SU-DHL-6 (cell line): ENCODE measurements around the gene STIMATE.

ENCODE experiments used
- H2AFZ ChIP-seq: fragments of 200-600 bp; sonication (generic); 2 replicates; pipeline ENCODE4 v1.6.1; 2014; ENCODE audit warnings: low read depth, mild to moderate bottlenecking, moderate library complexity, mixed read lengths, antibody characterized with exemption, low read length; ENCODE audit not compliant: severe bottlenecking
- H3F3A ChIP-seq: fragments of 200-600 bp; shearing (Covaris generic); 2 replicates; pipeline ENCODE4 v1.6.0; 2016; ENCODE audit warnings: antibody characterized with exemption, mild to moderate bottlenecking; ENCODE audit not compliant: insufficient read depth
- H3K27ac ChIP-seq: fragments of 200-600 bp; sonication (generic); 2 replicates; pipeline ENCODE4 v1.5.1; 2016; ENCODE audit warnings: low read depth, mild to moderate bottlenecking, low read length, moderate library complexity, mixed read lengths
- H3K27me3 ChIP-seq: fragments of 200-600 bp; sonication (generic), shearing (Covaris generic); 2 replicates; pipeline ENCODE4 v1.6.0; 2014; ENCODE audit warnings: mild to moderate bottlenecking, low read length
- H3K36me3 ChIP-seq: fragments of 200-600 bp; sonication (generic); 2 replicates; pipeline ENCODE4 v1.6.1; 2014; ENCODE audit warnings: mild to moderate bottlenecking, low read length, mixed read lengths
- H3K4me2 ChIP-seq: fragments of 300-600, 200-600 bp; shearing (Covaris generic), sonication (generic); 2 replicates; pipeline ENCODE4 v1.6.0; 2014; ENCODE audit warnings: low read length, low read depth, mild to moderate bottlenecking; ENCODE audit not compliant: poor library complexity, severe bottlenecking
- H3K4me3 ChIP-seq: fragments of 200-600 bp; sonication (generic); 2 replicates; pipeline ENCODE4 v1.5.1; 2014; ENCODE audit warnings: antibody characterized with exemption, low read length, mild to moderate bottlenecking, mixed read lengths; ENCODE audit not compliant: insufficient read depth, poor library complexity, severe bottlenecking
- H3K79me2 ChIP-seq: fragments of 200-600 bp; sonication (generic); 2 replicates; pipeline ENCODE4 v1.6.1; 2014; ENCODE audit warnings: mild to moderate bottlenecking, low read length, moderate library complexity; ENCODE audit not compliant: insufficient read depth
- H3K9ac ChIP-seq: fragments of 200-600 bp; sonication (generic); 2 replicates; pipeline ENCODE4 v1.7.0; 2014; ENCODE audit warnings: mild to moderate bottlenecking, low read length
- H3K9me2 ChIP-seq: fragments of 200-600 bp; sonication (generic); replicated peaks from 2 replicates; pipeline ENCODE4 v1.6.1; 2014; ENCODE audit warnings: low read length; ENCODE audit not compliant: insufficient read depth
- H3K9me3 ChIP-seq: fragments of 200-600 bp; sonication (generic); 2 replicates; pipeline ENCODE4 v1.6.1; 2014; ENCODE audit warnings: low read length, mixed read lengths; ENCODE audit not compliant: insufficient read depth
- H4K20me1 ChIP-seq: fragments of 200-600 bp; sonication (generic); 2 replicates; pipeline ENCODE4 v1.6.1; 2014; ENCODE audit warnings: low read depth, mild to moderate bottlenecking, antibody characterized with exemption, low read length, moderate library complexity, mixed read lengths
- EZH2phosphoT487 ChIP-seq: fragments of 200-600 bp; sonication (generic), shearing (Covaris generic); conservative IDR thresholded peaks from 2 replicates; pipeline ENCODE4 v1.6.1; 2018; ENCODE audit warnings: mild to moderate bottlenecking, antibody characterized with exemption, low read length, moderate library complexity, mixed read lengths
- TF ChIP-seq, protein P1 (sequence below): fragments of 200-600 bp; sonication (generic); IDR thresholded peaks from one replicate; pipeline ENCODE4 v1.5.1; 2017; ENCODE audit warnings: antibody characterized with exemption, mild to moderate bottlenecking, low read length, moderate library complexity; ENCODE audit not compliant: insufficient read depth, poor library complexity, severe bottlenecking

STIMATE gene

DNA sequence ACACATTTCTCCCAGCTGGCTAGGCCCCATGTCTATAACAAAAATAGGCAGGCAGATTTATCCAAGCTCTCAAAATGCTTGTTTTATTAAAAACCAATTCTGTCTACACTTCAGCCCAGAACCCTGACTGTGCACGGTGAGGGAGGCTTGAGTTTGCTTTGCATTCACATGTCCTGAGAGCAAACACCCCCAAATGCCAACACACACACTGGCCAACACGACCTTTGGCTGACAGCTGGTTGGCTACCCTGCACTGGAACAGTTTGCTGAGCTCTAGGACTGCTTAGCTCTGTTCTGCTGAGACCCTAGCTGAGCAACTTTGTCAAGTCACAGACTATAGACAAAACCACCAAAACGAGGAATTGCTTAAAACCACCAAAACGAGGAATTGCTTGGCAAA, 3.6 kb downstream of the STIMATE start:
- Histone ChIP-seq H3K27ac (no peak overlapping the region), H3K27me3 (no peaks in the 10 kb centered on the region), H3K9me2 (no peaks in the 10 kb centered on the region), H3F3A (no peaks in the 10 kb centered on the region), H4K20me1 (no peaks in the 10 kb centered on the region), H3K36me3 (no peaks in the 10 kb centered on the region), H3K9me3 (no peaks in the 10 kb centered on the region), H3K79me2 (no peaks in the 10 kb centered on the region), H3K4me3 (no peak overlapping the region), H2AFZ (no peak overlapping the region), H3K4me2 (no peak overlapping the region), H3K9ac (no peak overlapping the region)
- TF ChIP-seq EZH2phosphoT487: no peak
- TF ChIP-seq, protein P1, sequence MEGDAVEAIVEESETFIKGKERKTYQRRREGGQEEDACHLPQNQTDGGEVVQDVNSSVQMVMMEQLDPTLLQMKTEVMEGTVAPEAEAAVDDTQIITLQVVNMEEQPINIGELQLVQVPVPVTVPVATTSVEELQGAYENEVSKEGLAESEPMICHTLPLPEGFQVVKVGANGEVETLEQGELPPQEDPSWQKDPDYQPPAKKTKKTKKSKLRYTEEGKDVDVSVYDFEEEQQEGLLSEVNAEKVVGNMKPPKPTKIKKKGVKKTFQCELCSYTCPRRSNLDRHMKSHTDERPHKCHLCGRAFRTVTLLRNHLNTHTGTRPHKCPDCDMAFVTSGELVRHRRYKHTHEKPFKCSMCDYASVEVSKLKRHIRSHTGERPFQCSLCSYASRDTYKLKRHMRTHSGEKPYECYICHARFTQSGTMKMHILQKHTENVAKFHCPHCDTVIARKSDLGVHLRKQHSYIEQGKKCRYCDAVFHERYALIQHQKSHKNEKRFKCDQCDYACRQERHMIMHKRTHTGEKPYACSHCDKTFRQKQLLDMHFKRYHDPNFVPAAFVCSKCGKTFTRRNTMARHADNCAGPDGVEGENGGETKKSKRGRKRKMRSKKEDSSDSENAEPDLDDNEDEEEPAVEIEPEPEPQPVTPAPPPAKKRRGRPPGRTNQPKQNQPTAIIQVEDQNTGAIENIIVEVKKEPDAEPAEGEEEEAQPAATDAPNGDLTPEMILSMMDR: no peak

DNA sequence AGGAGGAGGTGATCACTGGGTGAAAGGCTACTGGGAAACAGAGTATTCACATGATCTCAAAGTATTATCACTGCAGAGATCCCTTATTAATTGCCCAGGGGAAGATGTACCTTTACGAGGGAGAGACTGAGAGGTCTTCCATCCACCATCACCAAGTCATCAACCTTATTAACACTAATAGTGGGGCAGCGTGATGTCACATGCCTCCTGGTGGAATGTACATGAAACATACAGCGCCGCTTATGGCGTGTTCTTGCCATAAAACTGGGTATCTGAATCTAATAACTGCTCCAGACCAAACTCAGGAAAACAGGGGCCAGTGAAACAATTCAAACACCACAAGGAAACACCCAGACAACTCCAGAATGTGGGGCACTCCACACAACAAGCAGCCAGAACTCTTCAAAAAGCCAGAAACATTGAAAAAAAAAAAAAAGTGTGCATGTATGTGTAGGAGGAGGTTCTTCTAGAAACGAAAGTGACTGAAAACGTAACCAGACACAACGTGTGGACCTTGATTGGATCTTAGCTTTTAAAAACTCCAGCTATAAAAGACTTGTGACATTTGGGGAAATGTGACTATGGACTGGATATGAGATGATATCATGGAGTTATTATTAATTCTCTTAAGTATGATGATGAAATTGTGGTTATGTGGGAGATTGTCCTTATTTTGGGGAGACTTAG, 4.6 kb downstream of the STIMATE start:
- no peaks in the 10 kb centered on the region for H4K20me1 ChIP-seq
- H3F3A ChIP-seq: no peaks in the 10 kb centered on the region
- H3K79me2 ChIP-seq: no peaks in the 10 kb centered on the region
- no peak overlapping the region for H2AFZ ChIP-seq
- H3K27me3 ChIP-seq: no peaks in the 10 kb centered on the region
- no peak overlapping the region for H3K27ac ChIP-seq
- H3K4me2 ChIP-seq: no peak overlapping the region
- TF ChIP-seq, protein P1: no peak
- no peak for TF ChIP-seq EZH2phosphoT487
- H3K36me3 ChIP-seq: no peaks in the 10 kb centered on the region
- no peak overlapping the region for H3K9ac ChIP-seq
- H3K9me3 ChIP-seq: no peaks in the 10 kb centered on the region
- no peaks in the 10 kb centered on the region for H3K9me2 ChIP-seq
- no peak overlapping the region for H3K4me3 ChIP-seq

- Histone ChIP-seq H4K20me1 (no peaks in the 10 kb centered on the region), H3F3A (no peaks in the 10 kb centered on the region), H3K27me3 (no peaks in the 10 kb centered on the region), H3K27ac (no peak overlapping the region), H3K4me3 (no peak overlapping the region), H3K79me2 (no peaks in the 10 kb centered on the region), H3K9me2 (no peaks in the 10 kb centered on the region), H3K36me3 (no peaks in the 10 kb centered on the region), H3K4me2 (no peak overlapping the region), H3K9ac (no peak overlapping the region), H3K9me3 (no peaks in the 10 kb centered on the region), H2AFZ (no peak overlapping the region)
- TF ChIP-seq, protein P1: no peak
- TF ChIP-seq EZH2phosphoT487: no peak
Measured at GRCh38 chr3:52892290-52892624, 5.1 kb downstream of the STIMATE start.
